GM23338 (cell line): ENCODE measurements around the gene RUBCN. TPM values are rescaled to one million over a fixed set of nuclear protein-coding genes. Genes with fewer than 3 reads are reported as not detected.

Source experiments
- ATAC-seq: fragments of 200-7000 bp; cut with Tn5 transposase; 3 replicates; pipeline ENCODE4 v1.9.1; 2020
- DNase-seq: peaks from one replicate; pipeline ENCODE4 v3.0.0-alpha.2; 2015; ENCODE audit warnings: low spot score
- H2AFZ ChIP-seq: fragments of 200-600 bp; sonication (generic); 2 replicates; pipeline ENCODE4 v1.8.0; 2016; ENCODE audit warnings: antibody characterized with exemption, mild to moderate bottlenecking, moderate library complexity
- H3F3A ChIP-seq: fragments of 200-600 bp; sonication (generic); replicated peaks from 2 replicates; pipeline ENCODE4 v1.8.0; 2017; ENCODE audit warnings: antibody characterized with exemption, mixed run types, low read depth
- H3K27ac ChIP-seq: fragments of 200-600 bp; sonication (generic); 2 replicates; pipeline ENCODE4 v1.6.1; 2016; ENCODE audit warnings: low read depth
- H3K27me3 ChIP-seq: fragments of 200-600 bp; sonication (generic); 2 replicates; pipeline ENCODE4 v1.8.0; 2016; ENCODE audit warnings: mild to moderate bottlenecking, mixed run types, moderate library complexity; ENCODE audit not compliant: insufficient read depth
- H3K36me3 ChIP-seq: fragments of 200-600 bp; sonication (generic); 2 replicates; pipeline ENCODE4 v1.8.0; 2016; ENCODE audit warnings: mild to moderate bottlenecking; ENCODE audit not compliant: insufficient read depth
- H3K4me1 ChIP-seq: fragments of 200-600 bp; sonication (generic); 2 replicates; pipeline ENCODE4 v1.8.0; 2016; ENCODE audit warnings: mild to moderate bottlenecking, moderate library complexity; ENCODE audit not compliant: insufficient read depth
- H3K4me2 ChIP-seq: fragments of 200-600 bp; sonication (generic); 2 replicates; pipeline ENCODE4 v1.7.1; 2017; ENCODE audit warnings: mixed run types
- H3K4me3 ChIP-seq: fragments of 200-600 bp; sonication (generic); 2 replicates; pipeline ENCODE4 v1.6.1; 2016; ENCODE audit warnings: mixed run types
- H3K79me2 ChIP-seq: fragments of 200-600 bp; sonication (generic); replicated peaks from 2 replicates; pipeline ENCODE4 v1.8.0; 2017; ENCODE audit warnings: mild to moderate bottlenecking; ENCODE audit not compliant: insufficient read depth
- H3K9me2 ChIP-seq: fragments of 200-600 bp; sonication (generic); 2 replicates; pipeline ENCODE4 v1.8.0; 2017; ENCODE audit not compliant: insufficient read depth
- H4K20me1 ChIP-seq: fragments of 200-600 bp; sonication (generic); replicated peaks from 2 replicates; pipeline ENCODE4 v1.8.0; 2017; ENCODE audit warnings: mild to moderate bottlenecking; ENCODE audit not compliant: insufficient read depth
- H3K27ac Mint-ChIP-seq: 2 replicates; pipeline ENCODE4 v1.8.0; 2020; ENCODE audit warnings: inconsistent platforms, mild to moderate bottlenecking, moderate library complexity, mixed read lengths
- H3K27me3 Mint-ChIP-seq: 3 replicates; pipeline ENCODE4 v1.8.0; 2022; ENCODE audit warnings: low read depth, mild to moderate bottlenecking, moderate library complexity, mixed read lengths, inconsistent platforms; ENCODE audit not compliant: insufficient read depth, poor library complexity
- H3K36me3 Mint-ChIP-seq: 3 replicates; pipeline ENCODE4 v1.8.0; 2021; ENCODE audit warnings: low read depth, mild to moderate bottlenecking, inconsistent platforms, moderate library complexity, mixed read lengths
- H3K4me1 Mint-ChIP-seq: 3 replicates; pipeline ENCODE4 v1.8.0; 2020; ENCODE audit warnings: mild to moderate bottlenecking, inconsistent platforms, mixed read lengths
- H3K4me3 Mint-ChIP-seq: 3 replicates; pipeline ENCODE4 v1.8.0; 2021; ENCODE audit warnings: moderate library complexity, mild to moderate bottlenecking, inconsistent platforms, mixed read lengths
- H3K9me3 Mint-ChIP-seq: 3 replicates; pipeline ENCODE4 v1.8.0; 2020; ENCODE audit warnings: moderate library complexity, mild to moderate bottlenecking, inconsistent platforms, mixed read lengths
- CREB1 ChIP-seq: fragments of 250-450 bp; sonication (Bioruptor Pico); IDR thresholded peaks from 2 replicates; pipeline ENCODE4 v1.5.0; 2020; ENCODE audit warnings: low read depth, mild to moderate bottlenecking, moderate library complexity
- CTCF ChIP-seq, 2 experiments: fragments of 200-600 bp in 1 of 2; sonication (generic) in 1 of 2; conservative IDR thresholded peaks; 2 replicates each; pipeline versions ENCODE4 v1.5.1 to v1.6.1; 2016 to 2017; ENCODE audit warnings: antibody characterized with exemption in 2 of 2, low read depth in 2 of 2, mild to moderate bottlenecking in 2 of 2, moderate library complexity in 1 of 2
- EZH2 ChIP-seq: fragments of 200-600 bp; sonication (generic); IDR thresholded peaks from one replicate; pipeline ENCODE4 v1.8.0; 2017; ENCODE audit warnings: antibody characterized with exemption, mild to moderate bottlenecking, low read depth; ENCODE audit not compliant: unreplicated experiment
- EZH2phosphoT487 ChIP-seq: fragments of 200-600 bp; sonication (generic); IDR thresholded peaks from one replicate; pipeline ENCODE4 v1.8.1; 2018; ENCODE audit warnings: antibody characterized with exemption; ENCODE audit not compliant: unreplicated experiment
- JUNB ChIP-seq: IDR thresholded peaks from one replicate; pipeline ENCODE4 v1.6.1; 2016; ENCODE audit warnings: antibody characterized with exemption; ENCODE audit not compliant: unreplicated experiment
- NANOG ChIP-seq: IDR thresholded peaks from 2 replicates; pipeline ENCODE4 v1.6.1; 2016; ENCODE audit warnings: antibody characterized with exemption, borderline replicate concordance
- POLR2AphosphoS5 ChIP-seq: IDR thresholded peaks from 2 replicates; pipeline ENCODE4 v1.6.1; 2016; ENCODE audit warnings: antibody characterized with exemption, low read depth
- STAT1 ChIP-seq: IDR thresholded peaks from one replicate; pipeline ENCODE4 v1.6.1; 2016; ENCODE audit warnings: antibody characterized with exemption; ENCODE audit not compliant: unreplicated experiment
- ZNF114 ChIP-seq: fragments of 250-450 bp; sonication (Bioruptor Pico); IDR thresholded peaks from 2 replicates; pipeline ENCODE4 v1.5.0; 2020; ENCODE audit warnings: mild to moderate bottlenecking, moderate library complexity
- ZNF331 ChIP-seq: fragments of 250-450 bp; sonication (Bioruptor Pico); IDR thresholded peaks from 2 replicates; pipeline ENCODE4 v1.5.0; 2020; ENCODE audit warnings: low read depth, mild to moderate bottlenecking, moderate library complexity
- polyA plus RNA-seq: library from polyadenylated mRNA; unstranded; fragments of >200 nt; fragmentation: Nextera tagmentation; extraction: Ambion mirVana; gene quantifications from 2 replicates; pipeline ENCODE4 v1.2.1, GENCODE V29; 2016
- total RNA-seq: library from RNA; depleted of rRNA; stranded (reverse); fragments of >200 nt; shearing (Covaris generic); gene quantifications from 2 replicates; pipeline ENCODE4 v1.2.3, GENCODE V29; 2014
- TF ChIP-seq, protein P1 (sequence below): fragments of 250-450 bp; sonication (Bioruptor Pico); IDR thresholded peaks from 2 replicates; pipeline ENCODE4 v1.5.0; 2020; ENCODE audit warnings: mild to moderate bottlenecking, moderate library complexity
- TF ChIP-seq, protein P2 (sequence below): IDR thresholded peaks from one replicate; pipeline ENCODE4 v1.6.1; 2018; ENCODE audit warnings: antibody characterized with exemption; ENCODE audit not compliant: unreplicated experiment
- TF ChIP-seq, protein P3 (sequence below): IDR thresholded peaks from 2 replicates; pipeline ENCODE4 v1.6.1; 2016; ENCODE audit warnings: antibody characterized with exemption

RUBCN gene
- total and polyA plus RNA-seq, 2 experiments from 2014 or later: 13.1 to 33.2 TPM

GRCh38 chr3:197694251-197694650 is 42.5 kb downstream of the RUBCN start:
- H3K4me2 ChIP-seq: no peak overlapping the region
- H3K4me1 ChIP-seq: no peaks in the 10 kb centered on the region
- Mint-ChIP-seq H3K9me3 (no peaks in the 10 kb centered on the region), H3K27me3 (no peaks in the 10 kb centered on the region), H3K36me3 (peaks cover 36% of the 10 kb centered on the region), H3K4me1 (peaks cover 17% of the 10 kb centered on the region), H3K27ac (no peak overlapping the region), H3K4me3 (no peak overlapping the region)
- no peak overlapping the region for H3K4me3 ChIP-seq
- no peaks in the 10 kb centered on the region for H3K79me2 ChIP-seq
- H3K9me2 ChIP-seq: no peaks in the 10 kb centered on the region
- no peaks in the 10 kb centered on the region for H3F3A ChIP-seq
- ATAC-seq (no peak), DNase-seq (no peak)
- no peaks in the 10 kb centered on the region for H3K27me3 ChIP-seq
- H2AFZ ChIP-seq: no peak overlapping the region
- H4K20me1 ChIP-seq: no peaks in the 10 kb centered on the region
- no peak overlapping the region for H3K27ac ChIP-seq
- H3K36me3 ChIP-seq: peaks cover 11% of the 10 kb centered on the region; the same call in 1 of the 2 replicates
- TF ChIP-seq POLR2AphosphoS5 (no peak), NANOG (no peak), STAT1 (no peak), CREB1 (CRISPR knock-in tag) (no peak), JUNB (no peak), CTCF (conservative IDR thresholded peaks at IDR 0.05; ENCODE audit: low read depth in 2 of 2) (no peak), ZNF331 (CRISPR knock-in tag) (no peak), EZH2 (no peak), ZNF114 (CRISPR knock-in tag) (no peak), EZH2phosphoT487 (no peak)
- TF ChIP-seq, protein P1, sequence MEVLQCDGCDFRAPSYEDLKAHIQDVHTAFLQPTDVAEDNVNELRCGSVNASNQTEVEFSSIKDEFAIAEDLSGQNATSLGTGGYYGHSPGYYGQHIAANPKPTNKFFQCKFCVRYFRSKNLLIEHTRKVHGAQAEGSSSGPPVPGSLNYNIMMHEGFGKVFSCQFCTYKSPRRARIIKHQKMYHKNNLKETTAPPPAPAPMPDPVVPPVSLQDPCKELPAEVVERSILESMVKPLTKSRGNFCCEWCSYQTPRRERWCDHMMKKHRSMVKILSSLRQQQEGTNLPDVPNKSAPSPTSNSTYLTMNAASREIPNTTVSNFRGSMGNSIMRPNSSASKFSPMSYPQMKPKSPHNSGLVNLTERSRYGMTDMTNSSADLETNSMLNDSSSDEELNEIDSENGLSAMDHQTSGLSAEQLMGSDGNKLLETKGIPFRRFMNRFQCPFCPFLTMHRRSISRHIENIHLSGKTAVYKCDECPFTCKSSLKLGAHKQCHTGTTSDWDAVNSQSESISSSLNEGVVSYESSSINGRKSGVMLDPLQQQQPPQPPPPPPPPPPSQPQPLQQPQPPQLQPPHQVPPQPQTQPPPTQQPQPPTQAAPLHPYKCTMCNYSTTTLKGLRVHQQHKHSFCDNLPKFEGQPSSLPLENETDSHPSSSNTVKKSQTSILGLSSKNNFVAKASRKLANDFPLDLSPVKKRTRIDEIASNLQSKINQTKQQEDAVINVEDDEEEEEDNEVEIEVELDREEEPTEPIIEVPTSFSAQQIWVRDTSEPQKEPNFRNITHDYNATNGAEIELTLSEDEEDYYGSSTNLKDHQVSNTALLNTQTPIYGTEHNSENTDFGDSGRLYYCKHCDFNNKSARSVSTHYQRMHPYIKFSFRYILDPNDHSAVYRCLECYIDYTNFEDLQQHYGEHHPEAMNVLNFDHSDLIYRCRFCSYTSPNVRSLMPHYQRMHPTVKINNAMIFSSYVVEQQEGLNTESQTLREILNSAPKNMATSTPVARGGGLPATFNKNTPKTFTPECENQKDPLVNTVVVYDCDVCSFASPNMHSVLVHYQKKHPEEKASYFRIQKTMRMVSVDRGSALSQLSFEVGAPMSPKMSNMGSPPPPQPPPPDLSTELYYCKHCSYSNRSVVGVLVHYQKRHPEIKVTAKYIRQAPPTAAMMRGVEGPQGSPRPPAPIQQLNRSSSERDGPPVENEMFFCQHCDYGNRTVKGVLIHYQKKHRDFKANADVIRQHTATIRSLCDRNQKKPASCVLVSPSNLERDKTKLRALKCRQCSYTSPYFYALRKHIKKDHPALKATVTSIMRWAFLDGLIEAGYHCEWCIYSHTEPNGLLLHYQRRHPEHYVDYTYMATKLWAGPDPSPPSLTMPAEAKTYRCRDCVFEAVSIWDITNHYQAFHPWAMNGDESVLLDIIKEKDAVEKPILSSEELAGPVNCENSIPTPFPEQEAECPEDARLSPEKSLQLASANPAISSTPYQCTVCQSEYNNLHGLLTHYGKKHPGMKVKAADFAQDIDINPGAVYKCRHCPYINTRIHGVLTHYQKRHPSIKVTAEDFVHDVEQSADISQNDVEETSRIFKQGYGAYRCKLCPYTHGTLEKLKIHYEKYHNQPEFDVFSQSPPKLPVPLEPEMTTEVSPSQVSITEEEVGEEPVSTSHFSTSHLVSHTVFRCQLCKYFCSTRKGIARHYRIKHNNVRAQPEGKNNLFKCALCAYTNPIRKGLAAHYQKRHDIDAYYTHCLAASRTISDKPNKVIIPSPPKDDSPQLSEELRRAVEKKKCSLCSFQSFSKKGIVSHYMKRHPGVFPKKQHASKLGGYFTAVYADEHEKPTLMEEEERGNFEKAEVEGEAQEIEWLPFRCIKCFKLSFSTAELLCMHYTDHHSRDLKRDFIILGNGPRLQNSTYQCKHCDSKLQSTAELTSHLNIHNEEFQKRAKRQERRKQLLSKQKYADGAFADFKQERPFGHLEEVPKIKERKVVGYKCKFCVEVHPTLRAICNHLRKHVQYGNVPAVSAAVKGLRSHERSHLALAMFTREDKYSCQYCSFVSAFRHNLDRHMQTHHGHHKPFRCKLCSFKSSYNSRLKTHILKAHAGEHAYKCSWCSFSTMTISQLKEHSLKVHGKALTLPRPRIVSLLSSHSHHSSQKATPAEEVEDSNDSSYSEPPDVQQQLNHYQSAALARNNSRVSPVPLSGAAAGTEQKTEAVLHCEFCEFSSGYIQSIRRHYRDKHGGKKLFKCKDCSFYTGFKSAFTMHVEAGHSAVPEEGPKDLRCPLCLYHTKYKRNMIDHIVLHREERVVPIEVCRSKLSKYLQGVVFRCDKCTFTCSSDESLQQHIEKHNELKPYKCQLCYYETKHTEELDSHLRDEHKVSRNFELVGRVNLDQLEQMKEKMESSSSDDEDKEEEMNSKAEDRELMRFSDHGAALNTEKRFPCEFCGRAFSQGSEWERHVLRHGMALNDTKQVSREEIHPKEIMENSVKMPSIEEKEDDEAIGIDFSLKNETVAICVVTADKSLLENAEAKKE: no peak
- TF ChIP-seq, protein P2, sequence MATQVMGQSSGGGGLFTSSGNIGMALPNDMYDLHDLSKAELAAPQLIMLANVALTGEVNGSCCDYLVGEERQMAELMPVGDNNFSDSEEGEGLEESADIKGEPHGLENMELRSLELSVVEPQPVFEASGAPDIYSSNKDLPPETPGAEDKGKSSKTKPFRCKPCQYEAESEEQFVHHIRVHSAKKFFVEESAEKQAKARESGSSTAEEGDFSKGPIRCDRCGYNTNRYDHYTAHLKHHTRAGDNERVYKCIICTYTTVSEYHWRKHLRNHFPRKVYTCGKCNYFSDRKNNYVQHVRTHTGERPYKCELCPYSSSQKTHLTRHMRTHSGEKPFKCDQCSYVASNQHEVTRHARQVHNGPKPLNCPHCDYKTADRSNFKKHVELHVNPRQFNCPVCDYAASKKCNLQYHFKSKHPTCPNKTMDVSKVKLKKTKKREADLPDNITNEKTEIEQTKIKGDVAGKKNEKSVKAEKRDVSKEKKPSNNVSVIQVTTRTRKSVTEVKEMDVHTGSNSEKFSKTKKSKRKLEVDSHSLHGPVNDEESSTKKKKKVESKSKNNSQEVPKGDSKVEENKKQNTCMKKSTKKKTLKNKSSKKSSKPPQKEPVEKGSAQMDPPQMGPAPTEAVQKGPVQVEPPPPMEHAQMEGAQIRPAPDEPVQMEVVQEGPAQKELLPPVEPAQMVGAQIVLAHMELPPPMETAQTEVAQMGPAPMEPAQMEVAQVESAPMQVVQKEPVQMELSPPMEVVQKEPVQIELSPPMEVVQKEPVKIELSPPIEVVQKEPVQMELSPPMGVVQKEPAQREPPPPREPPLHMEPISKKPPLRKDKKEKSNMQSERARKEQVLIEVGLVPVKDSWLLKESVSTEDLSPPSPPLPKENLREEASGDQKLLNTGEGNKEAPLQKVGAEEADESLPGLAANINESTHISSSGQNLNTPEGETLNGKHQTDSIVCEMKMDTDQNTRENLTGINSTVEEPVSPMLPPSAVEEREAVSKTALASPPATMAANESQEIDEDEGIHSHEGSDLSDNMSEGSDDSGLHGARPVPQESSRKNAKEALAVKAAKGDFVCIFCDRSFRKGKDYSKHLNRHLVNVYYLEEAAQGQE: no peak
- TF ChIP-seq, protein P3, sequence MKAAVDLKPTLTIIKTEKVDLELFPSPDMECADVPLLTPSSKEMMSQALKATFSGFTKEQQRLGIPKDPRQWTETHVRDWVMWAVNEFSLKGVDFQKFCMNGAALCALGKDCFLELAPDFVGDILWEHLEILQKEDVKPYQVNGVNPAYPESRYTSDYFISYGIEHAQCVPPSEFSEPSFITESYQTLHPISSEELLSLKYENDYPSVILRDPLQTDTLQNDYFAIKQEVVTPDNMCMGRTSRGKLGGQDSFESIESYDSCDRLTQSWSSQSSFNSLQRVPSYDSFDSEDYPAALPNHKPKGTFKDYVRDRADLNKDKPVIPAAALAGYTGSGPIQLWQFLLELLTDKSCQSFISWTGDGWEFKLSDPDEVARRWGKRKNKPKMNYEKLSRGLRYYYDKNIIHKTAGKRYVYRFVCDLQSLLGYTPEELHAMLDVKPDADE: no peak
